PC-9 (cell line): ENCODE data around the gene IFI27L2.

Source experiments
- CTCF ChIP-seq: fragments of 200-600 bp; sonication (generic); conservative IDR thresholded peaks from 2 replicates; pipeline ENCODE4 v1.6.1; 2017; ENCODE audit warnings: mixed run types, antibody characterized with exemption, mild to moderate bottlenecking, moderate library complexity
- EZH2 ChIP-seq: fragments of 200-600 bp; sonication (generic); IDR thresholded peaks from 2 replicates; pipeline ENCODE4 v1.8.0; 2017; ENCODE audit warnings: antibody characterized with exemption, low read depth

GRCh38 chr14:94122438-94122837 is 7.0 kb downstream of the IFI27L2 start:
- TF ChIP-seq CTCF (no peak), EZH2 (no peak)
